Left ventricle myocardium inferior (tissue), 1 donor: Measurements from ENCODE around the gene KCNJ5. TPM values are rescaled to one million over a fixed set of nuclear protein-coding genes. Genes with fewer than 3 reads are reported as not detected.

ENCODE experiments used
- DNase-seq: peaks from one replicate; pipeline ENCODE4 v3.0.0-alpha.2; 2020
- H3K27ac ChIP-seq: fragments of 200-600 bp; replicated peaks from 2 replicates; pipeline ENCODE4 v1.8.0; 2021
- H3K27me3 ChIP-seq: fragments of 200-600 bp; 2 replicates; pipeline ENCODE4 v1.8.0; 2021; ENCODE audit warnings: low read depth
- H3K36me3 ChIP-seq: fragments of 200-600 bp; 2 replicates; pipeline ENCODE4 v1.8.0; 2021
- H3K4me1 ChIP-seq: fragments of 200-600 bp; 2 replicates; pipeline ENCODE4 v1.8.0; 2021
- H3K4me3 ChIP-seq: fragments of 200-600 bp; 2 replicates; pipeline ENCODE4 v1.8.0; 2021; ENCODE audit warnings: mild to moderate bottlenecking, moderate library complexity
- H3K9me3 ChIP-seq: fragments of 200-600 bp; replicated peaks from 2 replicates; pipeline ENCODE4 v1.8.0; 2021
- intact Hi-C: fragments of 100-400 bp; cut with micrococcal nuclease; formaldehyde crosslinking; loops from one replicate; pipeline ENCODE4 v1.11.0; 2022
- total RNA-seq: library from RNA; stranded (reverse); fragmentation: NEBNext Ultra II Directional; extraction: Animal tissue kit (Norgen Biotek cat#: 25700); gene quantifications from one replicate; pipeline ENCODE4 v1.2.1, GENCODE V29; 2021
- TF ChIP-seq, protein P1 (sequence below): fragments of 200-600 bp; IDR thresholded peaks from 2 replicates; pipeline ENCODE4 v1.8.0; 2021; ENCODE audit warnings: antibody characterized with exemption, mild to moderate bottlenecking, borderline replicate concordance
- donor health status: DM: no; HTN: yes; CAD: no; lungs with severe emphysema.

The KCNJ5 gene
- total RNA-seq, 1 donor from 2014 or later = 5.4 TPM

DNA sequence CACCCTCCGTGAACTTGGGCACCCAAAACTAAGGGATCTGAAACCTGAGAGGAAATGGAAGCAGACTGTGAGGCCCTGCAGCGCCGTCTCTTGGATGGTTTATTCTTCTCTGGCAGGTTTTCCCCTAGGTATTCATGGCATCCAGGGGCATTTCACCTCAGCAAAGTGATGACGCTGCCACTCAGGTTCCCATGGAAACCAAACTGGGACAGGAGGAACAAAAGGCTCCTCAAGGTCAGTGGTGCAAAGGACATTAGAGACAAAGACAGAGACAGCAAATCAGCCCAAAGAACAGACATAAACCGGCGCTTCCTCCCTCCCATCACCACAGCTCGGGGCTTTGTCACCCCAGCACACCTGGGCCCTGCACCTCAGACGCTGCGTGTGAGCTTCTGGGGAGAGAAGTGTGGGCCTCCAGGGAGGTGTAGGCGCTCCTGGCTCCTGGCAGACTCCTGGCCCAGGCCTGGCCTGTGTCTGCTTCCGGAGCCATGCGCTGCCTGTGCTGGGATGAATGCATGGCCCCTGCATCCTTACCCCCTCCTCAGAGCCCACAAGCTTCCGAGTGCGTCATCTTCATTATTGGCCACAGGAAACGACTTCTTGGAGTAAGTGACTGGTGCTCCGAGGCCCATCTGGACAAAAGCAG is 45.6 kb downstream of the KCNJ5 start:
- peaks cover 18% of the 10 kb centered on the region for H3K27me3 ChIP-seq
- no peak for DNase-seq
- TF ChIP-seq, protein P1, sequence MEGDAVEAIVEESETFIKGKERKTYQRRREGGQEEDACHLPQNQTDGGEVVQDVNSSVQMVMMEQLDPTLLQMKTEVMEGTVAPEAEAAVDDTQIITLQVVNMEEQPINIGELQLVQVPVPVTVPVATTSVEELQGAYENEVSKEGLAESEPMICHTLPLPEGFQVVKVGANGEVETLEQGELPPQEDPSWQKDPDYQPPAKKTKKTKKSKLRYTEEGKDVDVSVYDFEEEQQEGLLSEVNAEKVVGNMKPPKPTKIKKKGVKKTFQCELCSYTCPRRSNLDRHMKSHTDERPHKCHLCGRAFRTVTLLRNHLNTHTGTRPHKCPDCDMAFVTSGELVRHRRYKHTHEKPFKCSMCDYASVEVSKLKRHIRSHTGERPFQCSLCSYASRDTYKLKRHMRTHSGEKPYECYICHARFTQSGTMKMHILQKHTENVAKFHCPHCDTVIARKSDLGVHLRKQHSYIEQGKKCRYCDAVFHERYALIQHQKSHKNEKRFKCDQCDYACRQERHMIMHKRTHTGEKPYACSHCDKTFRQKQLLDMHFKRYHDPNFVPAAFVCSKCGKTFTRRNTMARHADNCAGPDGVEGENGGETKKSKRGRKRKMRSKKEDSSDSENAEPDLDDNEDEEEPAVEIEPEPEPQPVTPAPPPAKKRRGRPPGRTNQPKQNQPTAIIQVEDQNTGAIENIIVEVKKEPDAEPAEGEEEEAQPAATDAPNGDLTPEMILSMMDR = no peak
- H3K36me3 ChIP-seq = no peaks in the 10 kb centered on the region
- intact Hi-C loops = no loop called here
- H3K27ac ChIP-seq = no peak overlapping the region
- no peak overlapping the region for H3K4me3 ChIP-seq
- no peaks in the 10 kb centered on the region for H3K9me3 ChIP-seq
- no peaks in the 10 kb centered on the region for H3K4me1 ChIP-seq

DNA sequence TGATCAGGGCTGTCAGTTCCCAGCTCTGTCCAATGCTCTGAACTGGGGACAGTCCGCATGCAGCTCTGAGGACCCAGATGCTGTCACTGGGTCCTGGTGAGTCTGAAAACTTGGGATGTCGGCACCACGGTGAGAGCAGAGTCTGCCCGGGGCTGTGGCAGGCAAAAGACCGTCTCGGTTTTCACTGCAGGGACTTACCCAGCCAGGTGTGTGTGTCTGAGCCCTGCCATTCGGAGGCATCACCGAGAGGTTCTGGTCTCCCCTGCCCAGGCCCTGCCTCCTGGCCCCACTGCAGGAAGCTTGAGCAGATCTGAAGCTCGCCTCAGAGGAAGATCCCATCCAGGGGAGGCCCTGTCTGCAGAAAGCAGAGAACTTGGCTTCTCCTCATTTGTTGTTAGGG is 46.3 kb downstream of the KCNJ5 start:
- peaks cover 11% of the 10 kb centered on the region for H3K27me3 ChIP-seq
- no peaks in the 10 kb centered on the region for H3K9me3 ChIP-seq
- no peak overlapping the region for H3K27ac ChIP-seq
- TF ChIP-seq, protein P1 = no peak
- no peaks in the 10 kb centered on the region for H3K36me3 ChIP-seq
- no peak for DNase-seq
- intact Hi-C loops = no loop called here
- H3K4me3 ChIP-seq = no peak overlapping the region
- H3K4me1 ChIP-seq = no peaks in the 10 kb centered on the region

DNA sequence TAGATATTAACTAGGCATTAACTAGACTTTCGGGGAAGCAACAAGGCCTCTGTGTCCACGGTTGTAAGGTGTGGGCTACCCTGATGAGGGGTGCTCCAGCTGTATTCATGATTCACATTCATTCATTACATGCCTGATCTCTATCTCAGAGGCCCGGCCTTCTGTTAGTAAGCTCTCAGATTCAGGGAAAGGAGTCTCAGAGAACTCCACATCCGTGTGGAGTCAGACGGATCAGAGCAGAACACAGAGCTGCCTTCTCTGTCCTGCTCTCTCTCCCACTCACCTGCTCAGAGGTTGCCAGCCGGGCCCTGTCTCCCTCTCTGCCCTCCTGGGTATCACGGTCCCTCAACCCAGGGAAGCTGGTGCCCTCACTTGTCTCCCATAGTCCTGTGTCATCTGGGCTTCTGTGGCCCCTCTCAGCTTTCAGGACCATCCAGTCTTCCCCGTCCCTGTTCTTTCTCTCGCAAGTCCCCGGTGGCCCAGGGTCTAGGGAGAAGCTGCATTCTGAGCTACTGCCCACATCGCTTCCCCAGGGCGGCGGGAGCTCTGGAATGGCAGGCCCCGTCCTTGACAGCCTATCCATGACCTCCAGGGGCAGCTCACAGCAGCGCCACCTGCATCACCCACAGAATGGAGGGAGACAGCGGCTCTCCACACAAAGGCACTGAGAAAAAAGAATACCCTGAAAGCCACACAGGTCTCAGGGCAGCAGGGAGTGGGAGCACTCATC is 47.2 kb downstream of the KCNJ5 start:
- DNase-seq = no peak
- Histone ChIP-seq H3K4me3 (no peak overlapping the region), H3K9me3 (no peaks in the 10 kb centered on the region), H3K36me3 (no peaks in the 10 kb centered on the region), H3K4me1 (no peaks in the 10 kb centered on the region), H3K27me3 (peaks cover 15% of the 10 kb centered on the region), H3K27ac (no peak overlapping the region)
- intact Hi-C loops = no loop called here
- TF ChIP-seq, protein P1 = no peak

DNA sequence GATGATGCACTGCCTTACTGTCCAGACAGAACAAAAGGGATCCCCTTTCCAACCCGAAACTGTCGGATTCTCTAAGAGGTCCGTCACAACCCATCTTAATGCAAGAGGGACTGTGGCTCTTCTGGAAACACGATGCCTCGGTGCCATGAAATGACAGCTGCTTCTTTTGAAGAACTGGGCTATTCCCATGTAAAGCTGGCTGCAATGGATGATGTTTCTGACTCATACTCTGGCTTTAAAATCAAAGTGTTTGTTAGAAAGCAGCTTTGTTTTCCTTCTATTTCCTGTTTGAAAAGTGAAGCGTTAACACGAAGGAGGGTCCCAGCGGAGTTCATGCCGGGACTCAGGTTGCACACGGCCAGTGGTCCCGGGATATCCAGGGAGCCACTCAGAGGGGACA is 48.4 kb downstream of the KCNJ5 start:
- Histone ChIP-seq H3K36me3 (no peaks in the 10 kb centered on the region), H3K4me1 (no peaks in the 10 kb centered on the region), H3K9me3 (no peaks in the 10 kb centered on the region), H3K4me3 (no peak overlapping the region), H3K27me3 (peaks cover 15% of the 10 kb centered on the region), H3K27ac (no peak overlapping the region)
- intact Hi-C loops = no loop called here
- no peak for DNase-seq
- TF ChIP-seq, protein P1 = no peak

DNA sequence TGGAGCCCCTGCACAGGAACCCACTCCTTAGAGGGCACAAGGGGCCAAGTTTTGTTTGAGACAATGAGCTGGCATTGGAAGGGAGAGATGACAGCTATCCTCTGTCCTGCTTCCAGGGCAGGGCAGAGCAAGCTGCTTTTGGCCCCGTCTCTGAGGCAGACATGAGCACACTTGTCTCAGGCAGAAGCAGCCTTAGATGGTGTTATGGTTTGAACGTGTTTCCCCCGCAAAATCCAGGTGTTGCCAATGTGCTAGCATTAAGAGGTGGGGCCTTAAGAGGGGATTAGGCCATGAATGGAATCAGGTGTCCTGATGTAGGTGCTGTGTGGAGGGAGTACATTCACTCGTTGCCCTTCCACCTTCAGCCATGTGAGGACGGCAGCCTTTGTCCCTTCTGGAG is 49.0 kb downstream of the KCNJ5 start:
- no peaks in the 10 kb centered on the region for H3K36me3 ChIP-seq
- intact Hi-C loops = no loop called here
- no peak overlapping the region for H3K4me3 ChIP-seq
- no peaks in the 10 kb centered on the region for H3K4me1 ChIP-seq
- H3K9me3 ChIP-seq = no peaks in the 10 kb centered on the region
- DNase-seq = no peak
- peaks cover 15% of the 10 kb centered on the region for H3K27me3 ChIP-seq
- no peak overlapping the region for H3K27ac ChIP-seq
- TF ChIP-seq, protein P1 = no peak
